Activated CD8-positive, alpha-beta memory T cell treated with anti-CD3 and anti-CD28 coated beads for 24 hours (primary cell): ENCODE results near the gene NTPCR.

ENCODE experiments used
- DNase-seq: peaks from one replicate; pipeline ENCODE4 v3.0.0-alpha.2; 2020

NTPCR gene

GRCh38 chr1:233019778-233020325 lies 69.4 kb downstream of the NTPCR start:
- no peak for DNase-seq

- no peak for DNase-seq
Measured at GRCh38 chr1:233020426-233020825, 70.0 kb downstream of the NTPCR start.

- no peak for DNase-seq
Measured at GRCh38 chr1:233022246-233022645, 71.8 kb downstream of the NTPCR start.

- DNase-seq = no peak
Measured at GRCh38 chr1:233024199-233024598, 73.8 kb downstream of the NTPCR start.

- DNase-seq = no peak
Measured at GRCh38 chr1:233025157-233025556, 74.7 kb downstream of the NTPCR start.

GRCh38 chr1:233025567-233025966 lies 75.2 kb downstream of the NTPCR start:
- DNase-seq = no peak

GRCh38 chr1:233027046-233027445 lies 76.6 kb downstream of the NTPCR start:
- DNase-seq = no peak

GRCh38 chr1:233031521-233031920 lies 81.1 kb downstream of the NTPCR start:
- DNase-seq = no peak

- no peak for DNase-seq
Measured at GRCh38 chr1:233032916-233033315, 82.5 kb downstream of the NTPCR start.

- DNase-seq = no peak
Measured at GRCh38 chr1:233033361-233033760, 83.0 kb downstream of the NTPCR start.
